ENCODE data around the gene POU2AF3. TPM values are rescaled to one million over a fixed set of nuclear protein-coding genes. Genes with fewer than 3 reads are reported as not detected.

The POU2AF3 gene
- total RNA-seq, 1 donor from 2014 or later, result 2.6 TPM

GRCh38 chr11:111356660-111357048 is 58.3 kb downstream of the POU2AF3 start:
- TF ChIP-seq CTCF (conservative IDR thresholded peaks at IDR 0.05), result no peak
- Mint-ChIP-seq H3K36me3 (no peaks in the 10 kb centered on the region), H3K4me3 (no peak overlapping the region), H3K27me3 (no peaks in the 10 kb centered on the region), H3K4me1 (ENCODE audit: unreplicated experiment) (peaks cover 23% of the 10 kb centered on the region), H3K9me3 (peaks cover 9% of the 10 kb centered on the region), H3K27ac (no peak overlapping the region)
- DNase-seq (ENCODE audit: extremely low spot score, unreplicated experiment), result no peak

GRCh38 chr11:111357150-111358037 is 59.0 kb downstream of the POU2AF3 start:
- no peak overlapping the region for H3K27ac Mint-ChIP-seq
- H3K36me3 Mint-ChIP-seq, result no peaks in the 10 kb centered on the region
- H3K4me1 Mint-ChIP-seq (ENCODE audit: unreplicated experiment), result peaks cover 26% of the 10 kb centered on the region
- no peaks in the 10 kb centered on the region for H3K27me3 Mint-ChIP-seq
- TF ChIP-seq CTCF (conservative IDR thresholded peaks at IDR 0.05), result no peak
- no peak overlapping the region for H3K4me3 Mint-ChIP-seq
- peaks cover 9% of the 10 kb centered on the region for H3K9me3 Mint-ChIP-seq
- no peak for DNase-seq (ENCODE audit: extremely low spot score, unreplicated experiment)

Small RNA genes within 50 kb of the gene (microRNA-seq; reads per million reads assigned to microRNA genes)
- gene MIR4491, result not detected

Other genes with a start within 250 kb of the POU2AF3 start
- gene POU2AF2, start 52.8 kb upstream of the POU2AF3 start, total RNA-seq (ENCODE audit: low replicate concordance), result 0.39 TPM in 1 of 2 replicates, not detected in the other
- gene POU2AF1, start 80.7 kb downstream of the POU2AF3 start, total RNA-seq (ENCODE audit: low replicate concordance), result 0.24 and 0.26 TPM in 2 replicates
- not detected in 2 replicates for gene BTG4, start 213.8 kb downstream of the POU2AF3 start, total RNA-seq (ENCODE audit: low replicate concordance)
- gene HOATZ, start 216.2 kb downstream of the POU2AF3 start, total RNA-seq (ENCODE audit: low replicate concordance), result 0.75 TPM in 1 of 2 replicates, not detected in the other
- 9.2 and 17.9 TPM in 2 replicates for gene LAYN, start 242.2 kb downstream of the POU2AF3 start, total RNA-seq (ENCODE audit: low replicate concordance)